ENCODE measurements around the gene DENND1A.

DNA sequence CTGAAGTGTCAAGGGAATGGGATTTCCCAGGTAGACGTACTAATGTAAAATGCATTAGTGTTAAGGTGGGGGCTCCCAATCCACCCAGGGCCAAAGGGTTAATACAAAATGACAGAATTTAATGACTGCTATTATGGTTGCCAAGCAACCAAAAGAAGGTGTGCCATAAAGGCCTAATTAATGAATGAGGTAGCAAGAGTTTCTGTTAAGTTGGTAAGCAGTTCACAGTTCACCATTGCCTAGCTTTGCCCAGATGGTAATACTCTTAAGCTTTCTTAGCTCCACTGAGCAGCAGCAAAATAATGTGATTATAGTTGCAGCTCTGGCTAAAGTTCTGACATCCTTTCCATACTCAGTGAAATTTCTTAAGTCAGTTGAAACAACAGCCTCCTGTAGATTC lies 211.7 kb downstream of the DENND1A start:
- TF ChIP-seq, protein P1, sequence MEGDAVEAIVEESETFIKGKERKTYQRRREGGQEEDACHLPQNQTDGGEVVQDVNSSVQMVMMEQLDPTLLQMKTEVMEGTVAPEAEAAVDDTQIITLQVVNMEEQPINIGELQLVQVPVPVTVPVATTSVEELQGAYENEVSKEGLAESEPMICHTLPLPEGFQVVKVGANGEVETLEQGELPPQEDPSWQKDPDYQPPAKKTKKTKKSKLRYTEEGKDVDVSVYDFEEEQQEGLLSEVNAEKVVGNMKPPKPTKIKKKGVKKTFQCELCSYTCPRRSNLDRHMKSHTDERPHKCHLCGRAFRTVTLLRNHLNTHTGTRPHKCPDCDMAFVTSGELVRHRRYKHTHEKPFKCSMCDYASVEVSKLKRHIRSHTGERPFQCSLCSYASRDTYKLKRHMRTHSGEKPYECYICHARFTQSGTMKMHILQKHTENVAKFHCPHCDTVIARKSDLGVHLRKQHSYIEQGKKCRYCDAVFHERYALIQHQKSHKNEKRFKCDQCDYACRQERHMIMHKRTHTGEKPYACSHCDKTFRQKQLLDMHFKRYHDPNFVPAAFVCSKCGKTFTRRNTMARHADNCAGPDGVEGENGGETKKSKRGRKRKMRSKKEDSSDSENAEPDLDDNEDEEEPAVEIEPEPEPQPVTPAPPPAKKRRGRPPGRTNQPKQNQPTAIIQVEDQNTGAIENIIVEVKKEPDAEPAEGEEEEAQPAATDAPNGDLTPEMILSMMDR (conservative IDR thresholded peaks at IDR 0.05; ENCODE audit: low read length) = no peak
- no peak for TF ChIP-seq EZH2phosphoT487 (IDR thresholded peaks at IDR 0.05; ENCODE audit: borderline replicate concordance)
